Suprapubic skin (tissue), 4 donors: Measurements from ENCODE around the gene SKA2. TPM values are rescaled to one million over a fixed set of nuclear protein-coding genes. Genes with fewer than 3 reads are reported as not detected.

ENCODE experiments used
- DNase-seq, 2 donors: peaks; one replicate each; pipeline ENCODE4 v3.0.0-alpha.2; 2019; ENCODE audit warnings: low spot score in 2 of 2
- H3K27ac ChIP-seq: fragments of 200-600 bp; sonication (generic); one replicate; pipeline ENCODE4 v1.5.1; 2019
- H3K27me3 ChIP-seq: fragments of 200-600 bp; sonication (generic); one replicate; pipeline ENCODE4 v1.5.1; 2019
- H3K36me3 ChIP-seq: fragments of 200-600 bp; sonication (generic); one replicate; pipeline ENCODE4 v1.5.1; 2019
- H3K4me1 ChIP-seq: fragments of 200-600 bp; sonication (generic); one replicate; pipeline ENCODE4 v1.5.1; 2019
- H3K4me3 ChIP-seq: fragments of 200-600 bp; sonication (generic); one replicate; pipeline ENCODE4 v1.5.1; 2019; ENCODE audit warnings: mild to moderate bottlenecking
- H3K9me3 ChIP-seq: fragments of 200-600 bp; sonication (generic); one replicate; pipeline ENCODE4 v1.5.1; 2019
- CTCF ChIP-seq, 2 donors: fragments of 200-600 bp in 1 of 2; fragments of 450-650 bp in 1 of 2; sonication (generic) in 1 of 2; IDR thresholded peaks; one replicate each; pipeline ENCODE4 v1.5.1; 2016 to 2019; ENCODE audit warnings: antibody characterized with exemption in 2 of 2, mild to moderate bottlenecking in 1 of 2, moderate library complexity in 1 of 2
- EP300 ChIP-seq: sonication (generic); formaldehyde crosslinking; IDR thresholded peaks from one replicate; pipeline ENCODE4 v1.6.1; 2017; ENCODE audit warnings: antibody characterized with exemption
- POLR2A ChIP-seq, 2 donors: fragments of 450-650 bp; IDR thresholded peaks; one replicate each; pipeline ENCODE4 v1.6.1; 2017; ENCODE audit warnings: antibody characterized with exemption in 2 of 2, mild to moderate bottlenecking in 2 of 2, moderate library complexity in 2 of 2
- POLR2AphosphoS5 ChIP-seq, 3 donors: sonication (generic); formaldehyde crosslinking; IDR thresholded peaks; one replicate each; pipeline ENCODE4 v1.6.1; 2017; ENCODE audit warnings: antibody characterized with exemption in 3 of 3
- WGBS: methylation state at CpG from one replicate; pipeline ENCODE4 v1.1.5; 2018; 5-methylcytosine and 5-hydroxymethylcytosine counted together
- total RNA-seq, 4 donors: library from RNA; depleted of rRNA; stranded (reverse); fragments of >200 nt; gene quantifications; one replicate each; pipeline ENCODE4 v1.1.0, GENCODE V29; 2016

SKA2 gene
- total RNA-seq, 4 donors from 2014 or later = 13.5 to 34.1 (median 18.8) TPM

GRCh38 chr17:59151006-59151405 is 4.0 kb downstream of the SKA2 start:
- Histone ChIP-seq H3K27ac (no peak overlapping the region), H3K36me3 (no peaks in the 10 kb centered on the region), H3K27me3 (no peaks in the 10 kb centered on the region), H3K9me3 (no peaks in the 10 kb centered on the region), H3K4me3 (no peak overlapping the region), H3K4me1 (peaks cover 19% of the 10 kb centered on the region)
- DNase-seq = no peak
- TF ChIP-seq POLR2AphosphoS5 (IDR thresholded peaks at IDR 0.05) (no peak), CTCF (IDR thresholded peaks at IDR 0.05) (no peak), EP300 (no peak), POLR2A (IDR thresholded peaks at IDR 0.05) (no peak)
- 71% methylated on average over 5 of the region's 5 CpGs for WGBS

GRCh38 chr17:59149841-59150511 is 5.0 kb downstream of the SKA2 start:
- H3K4me1 ChIP-seq = peaks cover 15% of the 10 kb centered on the region
- H3K27me3 ChIP-seq = no peaks in the 10 kb centered on the region
- 84% methylated on average over 5 of the region's 5 CpGs for WGBS
- H3K36me3 ChIP-seq = no peaks in the 10 kb centered on the region
- H3K27ac ChIP-seq = no peak overlapping the region
- H3K9me3 ChIP-seq = no peaks in the 10 kb centered on the region
- DNase-seq = no peak
- no peak overlapping the region for H3K4me3 ChIP-seq
- TF ChIP-seq CTCF (IDR thresholded peaks at IDR 0.05) = no peak
- TF ChIP-seq POLR2A (IDR thresholded peaks at IDR 0.05) = no peak
- no peak for TF ChIP-seq POLR2AphosphoS5 (IDR thresholded peaks at IDR 0.05)
- no peak for TF ChIP-seq EP300

- Histone ChIP-seq H3K27me3 (no peaks in the 10 kb centered on the region), H3K4me3 (no peak overlapping the region), H3K9me3 (no peaks in the 10 kb centered on the region), H3K36me3 (no peaks in the 10 kb centered on the region), H3K27ac (no peak overlapping the region), H3K4me1 (peaks cover 13% of the 10 kb centered on the region)
- no peak for DNase-seq
- no peak for TF ChIP-seq CTCF (IDR thresholded peaks at IDR 0.05)
- TF ChIP-seq EP300 = no peak
- TF ChIP-seq POLR2A (IDR thresholded peaks at IDR 0.05) = no peak
- TF ChIP-seq POLR2AphosphoS5 (IDR thresholded peaks at IDR 0.05) = no peak
- WGBS = 86% methylated on average over 2 of the region's 2 CpGs
Measured at GRCh38 chr17:59149051-59149450, 5.9 kb downstream of the SKA2 start.

- no peak overlapping the region for H3K4me3 ChIP-seq
- no peaks in the 10 kb centered on the region for H3K36me3 ChIP-seq
- H3K4me1 ChIP-seq = no peaks in the 10 kb centered on the region
- H3K9me3 ChIP-seq = no peaks in the 10 kb centered on the region
- DNase-seq = no peak
- no peak overlapping the region for H3K27ac ChIP-seq
- H3K27me3 ChIP-seq = no peaks in the 10 kb centered on the region
- TF ChIP-seq CTCF (IDR thresholded peaks at IDR 0.05) = no peak
- no peak for TF ChIP-seq POLR2A (IDR thresholded peaks at IDR 0.05)
- TF ChIP-seq EP300 = no peak
- no peak for TF ChIP-seq POLR2AphosphoS5 (IDR thresholded peaks at IDR 0.05)
- WGBS = 95% methylated on average over 4 of the region's 4 CpGs
Measured at GRCh38 chr17:59145571-59146096, 9.4 kb downstream of the SKA2 start.

GRCh38 chr17:59141860-59142259 is 13.1 kb downstream of the SKA2 start:
- no peaks in the 10 kb centered on the region for H3K27me3 ChIP-seq
- DNase-seq = no peak
- no peak overlapping the region for H3K4me3 ChIP-seq
- TF ChIP-seq CTCF (IDR thresholded peaks at IDR 0.05) = no peak
- TF ChIP-seq EP300 = no peak
- no peak for TF ChIP-seq POLR2AphosphoS5 (IDR thresholded peaks at IDR 0.05)
- no peak for TF ChIP-seq POLR2A (IDR thresholded peaks at IDR 0.05)
- WGBS = 100% methylated on average over 1 of the region's 1 CpG
- H3K9me3 ChIP-seq = no peaks in the 10 kb centered on the region
- H3K4me1 ChIP-seq = peaks cover 7% of the 10 kb centered on the region
- no peaks in the 10 kb centered on the region for H3K36me3 ChIP-seq
- no peak overlapping the region for H3K27ac ChIP-seq
